ENCODE data around the gene IRAK1BP1.

DNA sequence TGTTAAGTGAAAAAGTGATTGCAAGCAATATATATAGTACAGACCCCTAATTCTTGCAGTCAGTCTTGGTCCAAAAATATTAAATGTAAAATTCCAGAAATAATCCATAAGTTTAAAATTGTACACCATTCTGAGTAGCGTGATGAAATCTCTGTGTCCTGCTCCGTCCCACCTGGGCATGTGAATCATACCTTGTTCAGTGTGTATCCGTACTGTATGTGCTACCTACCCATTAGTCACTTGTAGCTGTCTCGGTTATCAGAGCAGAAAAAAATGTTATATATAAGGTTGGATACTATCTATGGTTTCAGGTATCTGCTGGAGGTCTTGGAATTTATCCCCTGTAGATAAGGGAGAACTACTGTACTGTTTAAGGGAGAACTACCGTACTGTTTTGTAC, 16.3 kb downstream of the IRAK1BP1 start:
- TF ChIP-seq, protein P1, sequence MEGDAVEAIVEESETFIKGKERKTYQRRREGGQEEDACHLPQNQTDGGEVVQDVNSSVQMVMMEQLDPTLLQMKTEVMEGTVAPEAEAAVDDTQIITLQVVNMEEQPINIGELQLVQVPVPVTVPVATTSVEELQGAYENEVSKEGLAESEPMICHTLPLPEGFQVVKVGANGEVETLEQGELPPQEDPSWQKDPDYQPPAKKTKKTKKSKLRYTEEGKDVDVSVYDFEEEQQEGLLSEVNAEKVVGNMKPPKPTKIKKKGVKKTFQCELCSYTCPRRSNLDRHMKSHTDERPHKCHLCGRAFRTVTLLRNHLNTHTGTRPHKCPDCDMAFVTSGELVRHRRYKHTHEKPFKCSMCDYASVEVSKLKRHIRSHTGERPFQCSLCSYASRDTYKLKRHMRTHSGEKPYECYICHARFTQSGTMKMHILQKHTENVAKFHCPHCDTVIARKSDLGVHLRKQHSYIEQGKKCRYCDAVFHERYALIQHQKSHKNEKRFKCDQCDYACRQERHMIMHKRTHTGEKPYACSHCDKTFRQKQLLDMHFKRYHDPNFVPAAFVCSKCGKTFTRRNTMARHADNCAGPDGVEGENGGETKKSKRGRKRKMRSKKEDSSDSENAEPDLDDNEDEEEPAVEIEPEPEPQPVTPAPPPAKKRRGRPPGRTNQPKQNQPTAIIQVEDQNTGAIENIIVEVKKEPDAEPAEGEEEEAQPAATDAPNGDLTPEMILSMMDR (conservative IDR thresholded peaks at IDR 0.05; ENCODE audit: low read depth, low read length), result no peak
- TF ChIP-seq EZH2 (IDR thresholded peaks at IDR 0.05; ENCODE audit: borderline replicate concordance, low read depth, low read length, poor library complexity, severe bottlenecking), result no peak

All from A673 (cell line).